HG03558 (cell line): ENCODE results near the gene MAVS.
A peak's percentile ranks its signal among the peaks of the same experiment; 100 is the strongest.

Experiments
- ATAC-seq: cut with Tn5 transposase; IDR thresholded peaks from one replicate; pipeline ENCODE4 v1.9.1; 2021; ENCODE audit warnings: moderate number of reproducible peaks; ENCODE audit not compliant: unreplicated experiment; ENCODE audit errors: extremely low read depth

MAVS gene

DNA sequence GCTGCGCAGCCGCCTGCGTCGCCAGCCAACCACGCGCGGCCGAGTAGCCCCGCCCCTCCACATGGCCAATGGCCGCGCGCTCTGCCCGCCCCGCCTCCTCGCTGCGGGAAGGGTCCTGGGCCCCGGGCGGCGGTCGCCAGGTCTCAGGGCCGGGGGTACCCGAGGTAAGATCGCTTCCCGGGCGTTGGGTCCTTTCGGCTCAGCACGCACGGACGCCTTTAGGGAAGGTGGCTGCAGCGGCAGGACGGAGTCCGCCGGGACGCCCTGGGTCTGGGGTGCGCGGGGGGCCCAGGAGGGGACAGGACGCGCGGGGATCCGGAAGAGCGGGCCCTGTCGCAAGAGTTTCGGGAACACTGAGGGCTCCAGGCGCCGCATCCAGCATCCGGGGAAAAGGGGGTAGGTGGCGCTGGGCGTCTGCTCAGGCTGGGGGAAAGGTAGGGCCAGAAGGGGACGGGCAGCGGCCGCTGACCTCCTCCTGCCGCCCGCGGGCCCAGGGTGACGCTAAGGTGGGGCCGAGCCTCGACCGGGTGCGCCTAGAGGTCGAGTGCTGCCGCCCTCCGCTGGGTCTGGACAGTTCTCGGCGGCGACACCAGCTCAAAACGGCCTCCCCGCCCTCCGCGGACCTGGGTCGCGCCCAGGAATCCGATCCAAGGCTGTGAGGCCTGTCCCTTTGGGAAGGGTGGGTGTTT lies at the start of gene MAVS:
Gene MAVS (plus strand): TSS at position 95 of the 689 bp plus-strand sequence. CDS start 7,791 bp downstream, outside the sequence.
- peak; percentile 79 for ATAC-seq

DNA sequence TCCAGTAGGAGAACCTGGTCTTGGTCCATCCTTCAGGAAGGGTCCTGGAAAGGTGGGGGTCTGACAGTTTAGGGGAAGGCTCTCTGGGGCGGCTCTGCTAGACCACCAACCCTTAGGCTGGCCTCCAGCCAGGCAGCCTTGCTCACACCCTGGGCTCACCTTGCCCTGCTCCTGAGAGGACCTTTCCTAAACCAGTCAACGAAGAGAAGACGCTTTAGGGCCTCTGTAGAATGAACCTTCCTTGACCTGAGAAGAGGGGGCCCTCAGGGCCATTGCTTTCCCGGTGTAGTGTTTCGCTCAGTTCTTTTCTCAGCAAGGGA lies 49.4 kb upstream of the MAVS start:
- ATAC-seq, result no peak

DNA sequence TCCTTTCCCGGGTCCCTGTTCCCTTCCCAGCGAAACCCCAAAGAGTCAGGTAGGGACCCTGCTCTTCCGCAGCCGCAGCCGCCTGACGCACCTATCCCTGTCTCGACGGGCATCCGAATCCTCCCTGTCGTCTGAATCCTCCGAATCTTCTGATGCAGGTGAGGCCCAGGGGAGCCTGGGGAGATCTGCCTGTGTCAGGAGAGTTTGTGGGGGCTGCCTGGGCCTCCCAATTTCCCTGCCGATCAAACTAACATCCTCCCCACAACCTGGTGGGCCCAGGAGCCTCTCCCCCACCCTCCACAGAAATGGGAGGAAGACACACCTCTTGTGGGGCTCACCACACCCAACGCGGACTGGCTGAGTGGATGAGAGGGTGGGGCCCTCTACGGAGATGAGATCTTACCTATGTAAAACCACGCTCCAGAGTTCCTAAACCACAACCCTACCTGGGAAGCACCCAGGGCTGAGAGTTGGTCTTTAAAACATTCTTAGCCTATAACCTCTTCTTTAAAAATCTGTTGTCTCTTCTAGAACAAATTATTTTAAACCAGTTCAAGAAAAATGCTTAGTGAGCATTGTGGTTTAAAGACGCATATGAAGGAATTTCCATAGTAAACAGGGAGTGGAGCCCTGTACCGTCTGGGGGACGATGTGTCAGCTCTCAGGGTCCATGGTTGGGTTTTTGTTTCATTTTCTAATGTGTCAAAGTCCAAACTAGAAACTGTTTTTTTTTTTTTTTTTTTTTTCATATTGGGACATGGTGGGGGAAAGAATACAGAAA lies 48.9 kb upstream of the MAVS start:
- ATAC-seq, result no peak

DNA sequence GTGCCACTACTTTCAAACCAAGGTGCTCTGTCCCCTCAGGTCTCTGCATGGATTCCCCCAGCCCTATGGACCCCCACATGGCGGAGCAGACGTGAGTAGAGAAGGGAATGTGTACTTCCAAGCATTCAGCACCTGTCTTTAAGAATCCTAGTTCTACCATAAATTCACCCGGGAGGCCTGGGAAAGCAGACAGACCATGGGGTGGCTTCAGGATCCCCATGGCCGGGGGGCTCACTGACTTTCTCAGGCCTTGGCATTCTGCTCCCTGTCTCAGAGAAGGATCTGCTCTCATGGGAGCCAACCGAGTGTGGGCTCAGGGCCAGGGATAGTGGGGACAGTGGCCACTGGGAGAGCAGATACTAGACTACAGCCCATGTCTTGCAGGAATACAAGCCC lies 48.3 kb upstream of the MAVS start:
- ATAC-seq, result no peak

DNA sequence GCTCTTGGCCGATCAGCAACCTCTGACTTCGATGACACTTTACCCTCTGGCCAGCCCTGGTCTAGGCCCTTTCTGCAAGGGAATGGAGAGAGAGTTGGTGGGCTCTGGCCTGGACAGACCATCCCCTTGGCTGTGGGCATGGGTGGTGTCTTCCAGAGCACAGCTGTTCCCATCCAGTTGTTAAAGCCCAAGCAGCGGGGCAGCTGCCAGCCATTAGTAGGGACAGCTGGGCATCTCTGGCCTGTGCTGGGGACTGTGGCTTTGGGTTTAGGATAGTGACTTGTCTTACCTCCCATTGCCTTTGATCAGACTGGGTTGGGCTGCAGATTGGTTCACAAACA lies 47.8 kb upstream of the MAVS start:
- no peak for ATAC-seq

DNA sequence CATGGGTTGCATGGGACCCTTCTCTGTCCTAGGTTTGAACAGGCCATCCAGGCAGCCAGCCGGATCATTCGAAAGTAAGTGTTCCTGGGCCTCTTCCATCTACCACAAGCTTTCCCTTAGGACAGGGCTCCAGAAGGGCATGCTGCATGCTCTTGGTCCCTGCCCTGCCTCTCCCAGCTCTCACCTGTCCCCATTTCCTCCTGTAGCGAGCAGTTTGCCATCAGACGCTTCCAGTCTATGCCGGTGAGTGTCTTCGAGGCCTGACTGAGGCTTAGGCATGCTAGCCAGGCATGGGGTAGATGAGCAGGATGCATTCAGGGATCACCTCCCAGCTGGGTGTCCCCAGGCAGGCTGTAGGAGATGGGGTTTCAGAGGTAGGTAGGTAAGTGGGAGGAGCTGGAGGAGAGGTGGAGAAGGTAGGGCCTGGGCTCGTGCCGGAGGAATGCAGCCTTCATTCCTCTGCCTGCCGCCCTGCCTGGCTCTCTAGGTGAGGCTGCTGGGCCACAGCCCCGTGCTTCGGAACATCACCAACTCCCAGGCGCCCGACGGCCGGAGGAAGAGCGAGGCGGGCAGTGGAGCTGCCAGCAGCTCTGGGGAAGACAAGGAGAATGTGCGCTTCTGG lies 46.3 kb upstream of the MAVS start:
- ATAC-seq, result no peak

DNA sequence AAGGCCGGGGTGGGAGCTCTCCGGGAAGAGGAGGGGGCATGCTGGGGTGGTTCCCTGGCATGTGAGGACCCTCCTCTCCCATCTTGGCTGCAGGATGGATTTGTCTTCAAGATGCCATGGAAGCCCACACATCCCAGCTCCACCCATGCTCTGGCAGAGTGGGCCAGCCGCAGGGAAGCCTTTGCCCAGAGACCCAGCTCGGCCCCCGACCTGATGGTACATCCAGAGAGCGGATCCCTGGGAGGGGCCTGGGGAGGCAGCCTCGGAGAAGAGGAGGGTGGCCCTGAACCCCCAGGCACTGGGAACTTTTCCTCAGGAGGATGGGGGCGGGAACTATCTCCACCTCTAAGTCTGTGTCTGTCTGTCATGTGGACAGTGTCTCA lies 45.8 kb upstream of the MAVS start:
- no peak for ATAC-seq

DNA sequence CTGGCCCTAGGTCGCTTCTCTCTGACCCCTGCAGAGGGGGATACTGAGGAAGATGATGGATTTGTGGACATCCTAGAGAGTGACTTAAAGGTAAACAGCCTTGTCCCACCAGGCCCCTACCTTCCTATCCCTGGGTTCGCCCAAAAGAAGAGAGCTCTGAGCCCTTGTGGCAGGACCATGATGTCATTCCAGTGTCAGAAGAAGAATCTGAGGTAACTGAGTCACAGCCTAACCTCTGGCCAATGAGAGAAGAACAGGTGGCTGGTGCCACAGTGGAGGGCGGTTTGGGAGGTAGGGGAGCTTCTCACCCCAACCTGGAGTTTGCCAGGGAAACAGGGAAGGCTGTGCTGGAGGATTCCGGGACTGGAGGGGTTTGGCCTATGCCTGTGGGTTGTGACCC lies 45.3 kb upstream of the MAVS start:
- no peak for ATAC-seq

DNA sequence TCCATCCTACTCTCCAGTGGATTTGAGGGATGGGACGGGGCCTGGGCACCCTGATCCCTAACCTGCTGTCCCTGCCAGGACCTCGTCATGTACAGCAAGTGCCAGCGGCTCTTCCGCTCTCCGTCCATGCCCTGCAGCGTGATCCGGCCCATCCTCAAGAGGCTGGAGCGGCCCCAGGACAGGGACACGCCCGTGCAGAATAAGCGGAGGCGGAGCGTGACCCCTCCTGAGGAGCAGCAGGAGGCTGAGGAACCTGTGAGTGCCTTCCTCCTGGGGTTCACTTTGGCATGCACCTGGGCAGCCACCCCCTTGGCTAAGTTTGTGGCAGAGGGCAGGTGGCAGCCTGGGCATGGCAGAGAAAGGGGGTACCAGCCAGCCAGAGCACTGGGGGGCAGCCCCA lies 44.8 kb upstream of the MAVS start:
- ATAC-seq, result no peak

DNA sequence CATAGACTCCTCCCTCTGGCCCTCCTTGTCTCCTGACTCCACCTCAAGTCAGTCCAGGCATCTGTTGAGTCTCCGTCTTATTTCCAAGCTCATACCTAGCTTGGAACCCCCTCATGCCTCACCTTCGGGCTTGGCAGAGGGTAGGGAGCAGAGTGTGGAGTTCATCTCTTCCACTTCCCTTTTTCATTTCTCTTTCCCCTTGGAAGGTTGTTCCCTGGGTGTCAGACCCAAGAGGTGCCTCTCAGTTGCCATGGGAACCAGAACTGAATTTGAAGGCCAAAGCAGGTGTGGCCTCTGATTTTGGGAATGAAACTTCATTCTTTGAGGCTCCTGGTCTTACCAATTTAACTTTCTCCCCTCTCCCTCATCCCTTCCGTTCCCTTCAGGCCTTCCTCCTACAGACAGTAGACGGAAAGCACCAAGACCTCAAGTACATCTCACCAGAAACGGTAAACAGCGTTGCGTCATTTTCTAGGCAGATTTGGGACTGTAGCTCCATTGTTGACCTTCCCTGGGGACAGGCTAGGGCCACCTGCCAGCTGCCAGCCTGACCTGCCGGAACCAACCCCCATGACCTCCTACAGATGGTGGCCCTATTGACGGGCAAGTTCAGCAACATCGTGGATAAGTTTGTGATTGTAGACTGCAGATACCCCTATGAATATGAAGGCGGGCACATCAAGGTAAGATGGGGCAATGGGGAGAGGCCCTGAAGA lies 44.0 kb upstream of the MAVS start:
- no peak for ATAC-seq

DNA sequence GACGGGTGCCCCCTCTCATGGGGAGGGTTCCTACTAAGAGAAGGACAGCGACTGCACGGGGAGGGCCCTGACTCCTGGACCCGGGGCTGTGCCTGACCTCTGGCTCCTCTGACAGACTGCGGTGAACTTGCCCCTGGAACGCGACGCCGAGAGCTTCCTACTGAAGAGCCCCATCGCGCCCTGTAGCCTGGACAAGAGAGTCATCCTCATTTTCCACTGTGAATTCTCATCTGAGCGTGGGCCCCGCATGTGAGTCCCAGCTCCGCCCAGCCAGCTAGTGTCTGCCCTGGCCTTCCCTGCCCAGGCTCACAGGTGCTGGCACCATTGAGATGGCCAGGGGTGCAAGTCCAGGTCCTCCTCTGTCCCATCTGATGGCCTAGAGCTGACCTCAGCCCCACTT lies 43.3 kb upstream of the MAVS start:
- no peak for ATAC-seq

DNA sequence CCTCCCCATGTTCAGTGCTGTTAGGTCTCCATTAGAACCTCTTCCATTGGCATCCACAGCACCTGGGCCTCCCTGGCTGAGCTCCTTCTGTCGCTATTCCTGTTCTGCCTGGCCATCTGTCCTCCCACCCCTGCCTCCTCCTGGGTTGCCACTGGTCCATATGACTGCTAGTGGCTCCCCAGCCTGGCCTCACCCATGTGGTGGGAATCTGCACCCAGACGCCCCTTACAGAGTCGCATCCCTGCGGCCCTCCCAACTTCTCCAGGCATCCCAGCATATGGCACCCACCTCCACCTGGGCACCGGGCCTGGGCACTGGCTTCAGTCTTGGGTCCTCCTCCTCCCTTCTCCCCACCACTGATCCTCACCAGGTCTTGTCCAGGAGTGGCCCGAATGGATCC lies 42.8 kb upstream of the MAVS start:
- no peak for ATAC-seq

DNA sequence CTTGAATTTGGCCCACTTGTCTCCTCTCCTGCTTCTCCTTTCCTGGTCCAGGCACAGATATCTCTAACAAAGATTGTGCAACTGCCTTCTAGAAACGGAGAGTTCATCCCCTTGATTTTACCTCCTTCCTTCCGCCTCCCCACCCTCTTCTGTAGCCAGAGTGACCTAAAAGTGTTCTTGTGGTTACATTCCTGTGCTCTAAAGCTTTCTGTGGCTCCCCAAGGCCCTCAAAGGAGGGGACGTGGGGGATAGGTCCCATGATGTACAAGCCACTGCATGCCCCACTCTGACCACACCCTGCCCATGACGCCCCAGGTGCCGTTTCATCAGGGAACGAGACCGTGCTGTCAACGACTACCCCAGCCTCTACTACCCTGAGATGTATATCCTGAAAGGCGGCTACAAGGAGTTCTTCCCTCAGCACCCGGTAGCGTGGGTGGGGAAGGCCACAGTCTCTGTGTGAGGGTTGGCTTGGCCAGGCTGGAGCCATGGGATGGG lies 42.3 kb upstream of the MAVS start:
- ATAC-seq, result no peak

DNA sequence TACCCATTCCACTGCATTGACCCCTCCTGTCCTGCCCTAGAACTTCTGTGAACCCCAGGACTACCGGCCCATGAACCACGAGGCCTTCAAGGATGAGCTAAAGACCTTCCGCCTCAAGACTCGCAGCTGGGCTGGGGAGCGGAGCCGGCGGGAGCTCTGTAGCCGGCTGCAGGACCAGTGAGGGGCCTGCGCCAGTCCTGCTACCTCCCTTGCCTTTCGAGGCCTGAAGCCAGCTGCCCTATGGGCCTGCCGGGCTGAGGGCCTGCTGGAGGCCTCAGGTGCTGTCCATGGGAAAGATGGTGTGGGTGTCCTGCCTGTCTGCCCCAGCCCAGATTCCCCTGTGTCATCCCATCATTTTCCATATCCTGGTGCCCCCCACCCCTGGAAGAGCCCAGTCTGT lies 41.9 kb upstream of the MAVS start:
- no peak for ATAC-seq

DNA sequence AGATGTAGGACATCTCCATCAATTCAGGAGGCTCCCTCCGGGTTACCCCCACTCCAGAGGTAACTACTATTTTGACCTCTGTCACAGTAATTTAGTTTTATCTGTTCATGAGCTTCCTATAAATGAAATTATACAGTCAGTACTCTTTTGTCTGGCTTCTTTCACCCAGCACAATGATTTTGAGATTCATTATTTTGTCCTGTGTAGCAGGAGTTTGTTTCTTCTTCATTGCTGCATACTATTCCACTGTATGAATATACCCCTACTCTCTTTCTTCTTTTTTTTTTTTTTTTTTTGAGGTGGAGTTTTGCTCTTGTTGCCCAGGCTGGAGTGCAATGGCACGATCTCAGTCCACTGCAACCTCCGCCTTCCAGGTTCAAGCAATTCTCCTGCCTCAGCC lies 38.1 kb upstream of the MAVS start:
- no peak for ATAC-seq

DNA sequence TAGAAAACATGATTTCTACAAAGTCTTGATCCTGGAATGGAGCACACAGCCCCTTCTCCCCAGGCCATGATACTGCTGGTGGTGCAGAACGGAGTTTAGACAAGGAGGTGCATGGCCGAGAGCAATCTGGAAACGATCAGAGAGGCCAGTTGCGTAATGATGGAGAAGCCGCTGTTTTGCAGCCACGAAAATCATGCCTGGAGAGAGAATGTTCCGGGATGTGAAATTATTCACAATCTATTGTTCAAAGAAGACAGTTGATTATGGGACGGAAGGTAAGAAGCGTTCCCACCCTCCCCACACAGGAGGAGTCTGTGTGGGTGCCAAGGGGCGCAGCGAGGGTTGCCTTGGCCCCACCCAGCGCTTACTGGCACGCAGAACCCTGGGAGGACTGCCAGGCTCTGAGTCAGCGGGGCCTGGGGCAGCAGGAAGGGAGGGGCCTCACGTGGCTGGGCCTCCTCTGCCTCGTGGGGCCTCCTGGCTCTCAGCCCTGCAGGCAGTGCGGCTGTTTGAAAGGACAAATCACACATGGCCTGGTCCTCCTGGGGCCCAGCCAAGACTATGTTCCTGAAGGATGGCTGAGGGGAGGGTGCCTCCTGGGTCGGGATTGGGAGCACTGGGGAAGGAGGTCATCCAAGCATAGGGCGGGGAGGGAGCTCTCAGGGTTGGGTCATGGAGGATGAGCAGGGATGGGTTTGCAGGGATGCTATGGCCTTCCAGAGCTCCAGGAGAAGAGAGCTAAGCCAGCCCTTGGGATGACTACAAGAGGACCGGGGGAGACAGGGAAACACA lies 35.0 kb upstream of the MAVS start:
- ATAC-seq, result no peak

DNA sequence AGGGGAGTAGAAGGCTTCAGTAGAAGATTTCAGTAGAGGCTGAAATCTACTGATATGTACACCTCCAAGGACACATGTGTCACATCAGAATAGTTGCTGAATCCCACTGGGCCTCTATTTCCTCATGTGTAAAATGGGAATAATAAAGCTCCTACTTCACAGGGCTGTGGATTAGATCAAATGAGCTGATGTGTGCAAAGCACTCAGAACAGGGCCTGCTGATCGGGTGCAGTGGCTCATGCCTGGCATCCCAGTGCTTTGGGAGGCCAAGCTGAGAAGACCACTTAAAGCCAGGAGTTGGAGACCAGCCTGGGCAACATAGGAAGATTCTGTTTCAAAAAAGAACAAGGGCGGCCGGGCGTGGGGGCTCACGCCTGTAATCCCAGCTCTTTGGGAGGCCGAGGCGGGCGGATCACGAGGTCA lies 34.4 kb upstream of the MAVS start:
- no peak for ATAC-seq

DNA sequence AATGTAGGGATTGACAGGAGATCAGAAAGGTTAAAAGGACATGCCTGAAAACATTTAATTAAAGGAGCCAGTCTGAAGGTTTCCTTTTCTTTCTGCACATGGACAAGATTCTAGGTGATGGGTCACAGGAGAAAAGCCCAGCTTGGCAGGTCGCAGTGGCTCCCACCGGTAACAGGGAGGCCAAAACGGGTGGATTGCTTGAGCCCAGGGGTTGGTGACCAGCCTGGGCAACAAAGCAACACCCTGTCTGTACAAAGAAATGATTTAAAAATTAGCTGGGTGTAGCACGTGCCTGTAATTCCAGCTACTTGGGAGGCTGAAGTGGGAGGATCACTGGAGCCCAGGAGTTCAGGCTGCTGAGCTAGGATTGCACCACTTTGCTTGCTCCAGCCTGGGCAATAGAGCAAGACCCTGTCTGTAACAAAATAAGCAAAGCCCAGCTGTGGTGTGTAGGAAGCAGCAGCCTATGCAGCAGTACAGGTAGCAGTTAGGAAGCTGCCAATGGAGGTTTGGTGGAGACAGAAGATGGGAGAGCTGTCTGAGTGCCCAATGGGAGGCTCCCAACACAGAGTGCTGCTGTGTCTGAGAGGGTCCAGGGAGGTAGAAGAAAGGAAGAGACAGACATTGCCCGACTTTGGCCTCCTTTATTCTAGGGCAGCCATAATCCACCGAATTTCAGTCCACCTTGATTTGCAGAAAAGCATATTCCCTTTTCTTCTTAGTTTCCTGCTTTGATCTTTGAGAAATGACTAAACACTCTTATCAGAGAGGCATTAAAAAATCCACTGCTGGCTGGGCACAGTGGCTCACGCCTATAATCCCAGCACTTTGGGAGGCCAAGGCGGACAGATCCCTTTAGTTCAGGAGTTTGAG lies 33.4 kb upstream of the MAVS start:
- ATAC-seq, result no peak

DNA sequence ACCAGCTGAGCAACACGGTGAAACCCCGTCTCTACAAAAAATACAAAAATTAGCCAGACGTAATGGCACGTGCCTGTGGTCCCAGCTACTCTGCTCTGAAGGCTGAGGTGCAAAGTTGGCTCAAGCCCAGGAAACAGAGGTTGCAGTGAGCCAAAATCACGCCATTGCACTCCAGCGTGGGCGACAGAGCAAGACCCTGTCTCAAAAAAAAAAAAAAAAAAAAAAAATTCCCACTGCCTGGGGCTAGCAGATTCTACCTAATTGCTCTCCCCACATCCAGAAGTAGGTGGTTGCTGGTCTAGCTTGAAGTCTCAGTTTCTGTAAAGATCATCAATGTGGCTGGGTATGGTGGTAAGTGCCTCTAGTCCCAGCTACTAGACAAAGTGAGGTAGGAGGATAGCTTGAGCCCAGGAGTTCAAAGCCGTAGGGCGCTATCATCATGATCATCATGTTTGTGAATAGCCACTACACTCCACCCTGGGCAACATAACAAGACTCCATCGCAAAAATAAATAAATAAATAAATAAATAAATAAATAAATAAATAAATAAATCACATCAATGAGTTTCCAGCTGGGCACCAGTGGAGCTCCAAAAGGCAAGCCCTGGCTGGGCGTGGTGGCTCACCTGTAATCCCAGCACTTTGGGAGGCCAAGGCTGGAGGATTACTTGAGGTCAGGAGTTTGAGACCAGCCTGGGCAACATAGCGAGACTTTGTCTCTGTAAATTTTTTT lies 32.6 kb upstream of the MAVS start:
- ATAC-seq, result no peak
